Loucy (cell line): ENCODE data around the gene DPF3.

Experiments used
- EZH2phosphoT487 ChIP-seq: fragments of 200-600 bp; IDR thresholded peaks from 2 replicates; pipeline ENCODE4 v1.6.1; 2018; ENCODE audit warnings: antibody characterized with exemption, mild to moderate bottlenecking, moderate library complexity, borderline replicate concordance
- TF ChIP-seq, protein P1 (sequence below): fragments of 200-600 bp; sonication (generic); conservative IDR thresholded peaks from 2 replicates; pipeline ENCODE4 v1.5.1; 2014; ENCODE audit warnings: mild to moderate bottlenecking, antibody characterized with exemption, low read length

- TF ChIP-seq, protein P1, sequence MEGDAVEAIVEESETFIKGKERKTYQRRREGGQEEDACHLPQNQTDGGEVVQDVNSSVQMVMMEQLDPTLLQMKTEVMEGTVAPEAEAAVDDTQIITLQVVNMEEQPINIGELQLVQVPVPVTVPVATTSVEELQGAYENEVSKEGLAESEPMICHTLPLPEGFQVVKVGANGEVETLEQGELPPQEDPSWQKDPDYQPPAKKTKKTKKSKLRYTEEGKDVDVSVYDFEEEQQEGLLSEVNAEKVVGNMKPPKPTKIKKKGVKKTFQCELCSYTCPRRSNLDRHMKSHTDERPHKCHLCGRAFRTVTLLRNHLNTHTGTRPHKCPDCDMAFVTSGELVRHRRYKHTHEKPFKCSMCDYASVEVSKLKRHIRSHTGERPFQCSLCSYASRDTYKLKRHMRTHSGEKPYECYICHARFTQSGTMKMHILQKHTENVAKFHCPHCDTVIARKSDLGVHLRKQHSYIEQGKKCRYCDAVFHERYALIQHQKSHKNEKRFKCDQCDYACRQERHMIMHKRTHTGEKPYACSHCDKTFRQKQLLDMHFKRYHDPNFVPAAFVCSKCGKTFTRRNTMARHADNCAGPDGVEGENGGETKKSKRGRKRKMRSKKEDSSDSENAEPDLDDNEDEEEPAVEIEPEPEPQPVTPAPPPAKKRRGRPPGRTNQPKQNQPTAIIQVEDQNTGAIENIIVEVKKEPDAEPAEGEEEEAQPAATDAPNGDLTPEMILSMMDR: no peak
- no peak for TF ChIP-seq EZH2phosphoT487
Observed at GRCh38 chr14:72679536-72680151, 214.3 kb downstream of the DPF3 start.
